ENCODE results near the gene ST8SIA6. TPM values are rescaled to one million over a fixed set of nuclear protein-coding genes. Genes with fewer than 3 reads are reported as not detected.

The ST8SIA6 gene
- total RNA-seq, 1 experiment from 2014 or later: not detected

DNA sequence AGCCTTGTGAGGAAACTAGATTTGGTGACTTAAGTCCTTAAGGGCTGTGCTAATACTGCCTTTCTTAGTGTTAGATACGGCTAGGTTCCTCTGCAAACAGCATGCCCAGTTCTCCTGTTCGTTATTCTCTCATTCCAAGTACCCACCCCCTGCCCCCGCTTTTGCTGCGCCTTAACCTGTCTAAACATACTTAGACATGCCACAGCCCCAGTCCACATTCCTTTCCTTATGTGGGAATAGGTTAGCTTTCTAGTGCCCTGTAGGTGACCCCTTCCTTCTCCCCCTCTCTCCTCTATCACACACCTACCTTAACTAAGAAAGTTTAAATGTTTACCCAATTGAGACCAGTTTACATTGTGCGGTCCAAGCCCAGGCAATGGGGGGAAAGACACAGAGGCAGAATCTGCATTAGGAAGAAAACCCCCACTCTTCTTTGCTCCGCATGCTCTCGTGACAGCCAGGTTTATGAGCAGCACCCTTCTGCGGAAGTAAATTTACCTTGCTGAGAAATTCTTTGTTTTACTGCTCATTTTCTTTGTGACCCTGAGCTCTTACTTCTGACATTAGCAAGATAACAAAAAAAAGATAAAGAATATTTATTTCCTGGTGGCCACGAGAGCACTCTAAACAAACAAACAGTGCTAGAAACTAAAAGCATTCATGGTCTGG lies 177.5 kb downstream of the ST8SIA6 start:
- no peak overlapping the region for H3K4me3 ChIP-seq (ENCODE audit: low read length)
- H3F3A ChIP-seq (ENCODE audit: low read length, unreplicated experiment): no peaks in the 10 kb centered on the region
- H3K4me1 ChIP-seq (ENCODE audit: insufficient read depth, low read length): no peaks in the 10 kb centered on the region
- H3K9me3 ChIP-seq (ENCODE audit: low read length): no peaks in the 10 kb centered on the region
- H3K9me2 ChIP-seq (replicated peaks; ENCODE audit: low read length): no peaks in the 10 kb centered on the region
- no peak for DNase-seq
- BruUV-seq (replicated peaks): no TSS peak
- no peaks in the 10 kb centered on the region for H3K36me3 ChIP-seq (ENCODE audit: low read depth, low read length)
- no peak for ATAC-seq
- no peak overlapping the region for H3K4me2 ChIP-seq (ENCODE audit: low read length)
- H2AFZ ChIP-seq (ENCODE audit: low read length): no peak overlapping the region
- no peaks in the 10 kb centered on the region for H4K20me1 ChIP-seq (ENCODE audit: low read length)
- ChIA-PET CTCF (no interaction called here), POLR2A (ENCODE audit: unreplicated experiment) (no interaction called here)
- H3K79me2 ChIP-seq (ENCODE audit: low read length): no peaks in the 10 kb centered on the region
- H3K9ac ChIP-seq (ENCODE audit: low read length): no peak overlapping the region
- no peaks in the 10 kb centered on the region for H3K27me3 ChIP-seq (ENCODE audit: low read length)
- H3K27ac ChIP-seq (ENCODE audit: low read length): no peak overlapping the region
- intact Hi-C loops (cut with micrococcal nuclease): no loop called here
- TF ChIP-seq EZH2 (IDR thresholded peaks at IDR 0.05; ENCODE audit: low read length, unreplicated experiment) (no peak), EZH2phosphoT487 (IDR thresholded peaks at IDR 0.05; ENCODE audit: borderline replicate concordance, low read length) (no peak)
- TF ChIP-seq, protein P1, sequence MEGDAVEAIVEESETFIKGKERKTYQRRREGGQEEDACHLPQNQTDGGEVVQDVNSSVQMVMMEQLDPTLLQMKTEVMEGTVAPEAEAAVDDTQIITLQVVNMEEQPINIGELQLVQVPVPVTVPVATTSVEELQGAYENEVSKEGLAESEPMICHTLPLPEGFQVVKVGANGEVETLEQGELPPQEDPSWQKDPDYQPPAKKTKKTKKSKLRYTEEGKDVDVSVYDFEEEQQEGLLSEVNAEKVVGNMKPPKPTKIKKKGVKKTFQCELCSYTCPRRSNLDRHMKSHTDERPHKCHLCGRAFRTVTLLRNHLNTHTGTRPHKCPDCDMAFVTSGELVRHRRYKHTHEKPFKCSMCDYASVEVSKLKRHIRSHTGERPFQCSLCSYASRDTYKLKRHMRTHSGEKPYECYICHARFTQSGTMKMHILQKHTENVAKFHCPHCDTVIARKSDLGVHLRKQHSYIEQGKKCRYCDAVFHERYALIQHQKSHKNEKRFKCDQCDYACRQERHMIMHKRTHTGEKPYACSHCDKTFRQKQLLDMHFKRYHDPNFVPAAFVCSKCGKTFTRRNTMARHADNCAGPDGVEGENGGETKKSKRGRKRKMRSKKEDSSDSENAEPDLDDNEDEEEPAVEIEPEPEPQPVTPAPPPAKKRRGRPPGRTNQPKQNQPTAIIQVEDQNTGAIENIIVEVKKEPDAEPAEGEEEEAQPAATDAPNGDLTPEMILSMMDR (conservative IDR thresholded peaks at IDR 0.05; ENCODE audit: low read depth, low read length): no peak

DNA sequence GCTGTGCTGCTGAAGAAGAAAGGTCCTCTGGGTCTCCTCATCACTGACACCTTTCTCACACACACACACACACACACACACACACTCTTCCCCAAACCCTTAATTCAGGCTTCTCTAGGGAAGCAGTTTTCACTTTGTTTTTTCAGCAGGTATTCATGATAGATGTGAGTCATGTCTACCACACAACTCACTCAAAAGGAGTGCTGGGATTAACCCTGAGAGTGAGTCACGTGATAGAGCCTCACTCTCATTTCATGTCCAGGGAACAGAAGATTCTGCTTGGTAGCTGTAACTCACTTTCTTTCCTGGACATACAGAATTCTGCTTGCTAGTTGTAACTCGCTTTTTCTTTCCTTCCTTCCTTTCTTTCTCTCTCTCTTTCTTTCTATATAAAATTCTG lies 181.0 kb downstream of the ST8SIA6 start:
- H3K4me2 ChIP-seq (ENCODE audit: low read length): no peak overlapping the region

DNA sequence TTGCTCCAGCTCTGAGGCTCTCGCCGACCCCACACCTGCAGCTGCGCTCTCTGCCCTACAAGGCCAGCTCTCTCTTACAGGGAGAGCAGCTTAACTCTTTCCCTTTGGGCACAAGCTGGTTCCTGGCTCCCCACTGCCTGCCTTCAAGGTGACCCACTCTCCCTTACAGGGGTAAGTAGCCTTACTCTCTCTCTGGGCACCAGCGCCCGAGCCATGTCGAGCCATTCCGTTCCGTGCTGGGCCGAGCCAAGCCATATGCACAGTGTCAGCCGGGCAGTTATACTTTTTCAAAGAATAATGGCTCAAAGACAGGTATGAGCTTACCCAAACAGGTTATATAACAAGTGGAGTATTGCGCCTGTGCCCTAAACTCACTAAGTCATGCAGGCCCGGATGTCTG lies 181.7 kb downstream of the ST8SIA6 start:
- POLR2A ChIA-PET (ENCODE audit: unreplicated experiment): no interaction called here
- BruUV-seq (replicated peaks): no TSS peak
- no peaks in the 10 kb centered on the region for H3K36me3 ChIP-seq (ENCODE audit: low read depth, low read length)
- H3K79me2 ChIP-seq (ENCODE audit: low read length): no peaks in the 10 kb centered on the region
- no peaks in the 10 kb centered on the region for H3K4me1 ChIP-seq (ENCODE audit: insufficient read depth, low read length)
- H4K20me1 ChIP-seq (ENCODE audit: low read length): no peaks in the 10 kb centered on the region
- no peak overlapping the region for H2AFZ ChIP-seq (ENCODE audit: low read length)
- no peak overlapping the region for H3K27ac ChIP-seq (ENCODE audit: low read length)
- intact Hi-C loops (cut with micrococcal nuclease): no loop called here
- no peak for DNase-seq
- no peaks in the 10 kb centered on the region for H3K9me3 ChIP-seq (ENCODE audit: low read length)
- H3K27me3 ChIP-seq (ENCODE audit: low read length): no peaks in the 10 kb centered on the region
- ATAC-seq: no peak
- CTCF ChIA-PET: no interaction called here
- H3F3A ChIP-seq (ENCODE audit: low read length, unreplicated experiment): no peaks in the 10 kb centered on the region
- no peak for TF ChIP-seq EZH2phosphoT487 (IDR thresholded peaks at IDR 0.05; ENCODE audit: borderline replicate concordance, low read length)
- TF ChIP-seq, protein P1 (conservative IDR thresholded peaks at IDR 0.05; ENCODE audit: low read depth, low read length): no peak
- no peaks in the 10 kb centered on the region for H3K9me2 ChIP-seq (replicated peaks; ENCODE audit: low read length)
- H3K4me2 ChIP-seq (ENCODE audit: low read length): no peak overlapping the region
- no peak overlapping the region for H3K9ac ChIP-seq (ENCODE audit: low read length)
- H3K4me3 ChIP-seq (ENCODE audit: low read length): no peak overlapping the region

More for the DNA sequence above, 181.0 kb downstream of the ST8SIA6 start:
- Histone ChIP-seq H2AFZ (ENCODE audit: low read length) (no peak overlapping the region), H3K4me1 (ENCODE audit: insufficient read depth, low read length) (no peaks in the 10 kb centered on the region), H3K9ac (ENCODE audit: low read length) (no peak overlapping the region), H3K36me3 (ENCODE audit: low read depth, low read length) (no peaks in the 10 kb centered on the region), H3K9me3 (ENCODE audit: low read length) (no peaks in the 10 kb centered on the region), H3K4me3 (ENCODE audit: low read length) (no peak overlapping the region), H3F3A (ENCODE audit: low read length, unreplicated experiment) (no peaks in the 10 kb centered on the region), H3K27ac (ENCODE audit: low read length) (no peak overlapping the region), H3K9me2 (replicated peaks; ENCODE audit: low read length) (no peaks in the 10 kb centered on the region), H3K27me3 (ENCODE audit: low read length) (no peaks in the 10 kb centered on the region), H4K20me1 (ENCODE audit: low read length) (no peaks in the 10 kb centered on the region), H3K79me2 (ENCODE audit: low read length) (no peaks in the 10 kb centered on the region)
- TF ChIP-seq EZH2 (IDR thresholded peaks at IDR 0.05; ENCODE audit: low read length, unreplicated experiment) (no peak), EZH2phosphoT487 (IDR thresholded peaks at IDR 0.05; ENCODE audit: borderline replicate concordance, low read length) (no peak)
- TF ChIP-seq, protein P1 (conservative IDR thresholded peaks at IDR 0.05; ENCODE audit: low read depth, low read length): no peak
- CTCF ChIA-PET: no interaction called here
- ATAC-seq (peak; percentile 77), DNase-seq (peak; percentile 48)
- POLR2A ChIA-PET (ENCODE audit: unreplicated experiment): no interaction called here
- BruUV-seq (replicated peaks): no TSS peak
- intact Hi-C loops (cut with micrococcal nuclease): no loop called here
